SK-N-SH treated with all-trans-retinoic acid at 6 μM for 48 hours (cell line): ENCODE data around the gene SLC25A47.
"Not testable (repeated sequence)": the region's sequence is repeated elsewhere in the genome, so short reads cannot be mapped to it uniquely, and the experiment has no call there.

ENCODE experiments used
- ATAC-seq: fragments of 200-7000 bp; cut with Tn5 transposase; 3 replicates; pipeline ENCODE4 v1.9.1; 2020; ENCODE audit warnings: mild to moderate bottlenecking, moderate library complexity
- ARNTL ChIP-seq: fragments of 450-650 bp; formaldehyde crosslinking; IDR thresholded peaks from 2 replicates; pipeline ENCODE4 v1.5.0; 2020; ENCODE audit warnings: low read depth, mild to moderate bottlenecking, moderate library complexity, borderline replicate concordance
- CREB5 ChIP-seq: fragments of 250-450 bp; sonication (Bioruptor Pico); IDR thresholded peaks from 2 replicates; pipeline ENCODE4 v1.5.1; 2020; ENCODE audit warnings: low read depth, mild to moderate bottlenecking, moderate library complexity
- CSDC2 ChIP-seq: fragments of 250-450 bp; sonication (Bioruptor Pico); IDR thresholded peaks from 2 replicates; pipeline ENCODE4 v1.5.0; 2020; ENCODE audit warnings: mild to moderate bottlenecking, moderate library complexity
- GLIS3 ChIP-seq: fragments of 250-450 bp; sonication (Bioruptor Pico); IDR thresholded peaks from 2 replicates; pipeline ENCODE4 v1.5.0; 2020; ENCODE audit warnings: mild to moderate bottlenecking, moderate library complexity
- OSR1 ChIP-seq: fragments of 250-450 bp; sonication (Bioruptor Pico); IDR thresholded peaks from 2 replicates; pipeline ENCODE4 v1.8.0; 2022; ENCODE audit warnings: moderate library complexity, mild to moderate bottlenecking, inconsistent platforms
- PPARA ChIP-seq: fragments of 250-450 bp; sonication (Bioruptor Pico); IDR thresholded peaks from 2 replicates; pipeline ENCODE4 v1.5.0; 2020; ENCODE audit warnings: mild to moderate bottlenecking, borderline replicate concordance
- RARB ChIP-seq: fragments of 250-450 bp; sonication (Bioruptor Pico); IDR thresholded peaks from 2 replicates; pipeline ENCODE4 v1.8.0; 2021; ENCODE audit warnings: mild to moderate bottlenecking, moderate library complexity
- SNAI2 ChIP-seq: fragments of 250-450 bp; sonication (Bioruptor Pico); IDR thresholded peaks from 2 replicates; pipeline ENCODE4 v1.5.0; 2020; ENCODE audit warnings: mild to moderate bottlenecking, moderate library complexity
- TCF4 ChIP-seq: fragments of 250-450 bp; sonication (Bioruptor Pico); IDR thresholded peaks from 2 replicates; pipeline ENCODE4 v1.8.0; 2021; ENCODE audit warnings: mild to moderate bottlenecking, moderate library complexity, borderline replicate concordance
- TSHZ2 ChIP-seq: fragments of 250-450 bp; sonication (Bioruptor Pico); IDR thresholded peaks from 2 replicates; pipeline ENCODE4 v1.5.0; 2020; ENCODE audit warnings: mild to moderate bottlenecking, moderate library complexity
- ZC3H10 ChIP-seq: fragments of 250-450 bp; sonication (Bioruptor Pico); IDR thresholded peaks from 2 replicates; pipeline ENCODE4 v1.5.1; 2021; ENCODE audit warnings: mild to moderate bottlenecking, moderate library complexity
- ZFP3 ChIP-seq: fragments of 250-450 bp; sonication (Bioruptor Pico); IDR thresholded peaks from 2 replicates; pipeline ENCODE4 v1.5.0; 2020; ENCODE audit warnings: mild to moderate bottlenecking, moderate library complexity
- ZFP30 ChIP-seq: fragments of 450-650 bp; formaldehyde crosslinking; IDR thresholded peaks from 2 replicates; pipeline ENCODE4 v1.5.0; 2022; ENCODE audit warnings: mild to moderate bottlenecking, moderate library complexity
- ZNF565 ChIP-seq: fragments of 450-650 bp; formaldehyde crosslinking; conservative IDR thresholded peaks from 2 replicates; pipeline ENCODE4 v1.5.0; 2020; ENCODE audit warnings: low read depth, mild to moderate bottlenecking, moderate library complexity

SLC25A47 gene

GRCh38 chr14:100342195-100342594 lies 19.1 kb downstream of the SLC25A47 start:
- ATAC-seq, result no peak
- TF ChIP-seq RARB (no peak), CREB5 (CRISPR knock-in tag) (no peak)

- ATAC-seq, result not testable (repeated sequence)
Observed at GRCh38 chr14:100342826-100343225, 19.7 kb downstream of the SLC25A47 start.

- not testable (repeated sequence) for ATAC-seq
Observed at GRCh38 chr14:100344657-100345056, 21.5 kb downstream of the SLC25A47 start.

- TF ChIP-seq OSR1 (CRISPR knock-in tag), result no peak
- TF ChIP-seq TCF4 (CRISPR knock-in tag), result no peak
- TF ChIP-seq GLIS3 (CRISPR knock-in tag), result no peak
- no peak for TF ChIP-seq ZNF565 (CRISPR knock-in tag)
- TF ChIP-seq ZC3H10, result no peak
Observed at GRCh38 chr14:100345711-100346110, 22.6 kb downstream of the SLC25A47 start.

GRCh38 chr14:100346306-100347091 lies 23.4 kb downstream of the SLC25A47 start:
- no peak for ATAC-seq
- no peak for TF ChIP-seq TSHZ2
- no peak for TF ChIP-seq SNAI2
- TF ChIP-seq GLIS3 (CRISPR knock-in tag), result no peak
- TF ChIP-seq CSDC2 (CRISPR knock-in tag), result no peak
- no peak for TF ChIP-seq ARNTL (CRISPR knock-in tag)
- TF ChIP-seq ZFP3 (CRISPR knock-in tag), result no peak
- TF ChIP-seq, all 23 proteins: peak for 0

More at GRCh38 chr14:100345711-100346110, 22.6 kb downstream of the SLC25A47 start:
- ATAC-seq, result no peak

- TF ChIP-seq ZFP30 (CRISPR knock-in tag) (no peak), ZFP3 (CRISPR knock-in tag) (no peak), OSR1 (CRISPR knock-in tag) (no peak), CREB5 (CRISPR knock-in tag) (no peak), TSHZ2 (no peak), ZC3H10 (no peak), PPARA (CRISPR knock-in tag) (no peak)
- TF ChIP-seq, all 23 proteins: peak for 0
- no peak for ATAC-seq
Observed at GRCh38 chr14:100348253-100348729, 25.2 kb downstream of the SLC25A47 start.
